ENCODE data around the gene RLF. TPM values are rescaled to one million over a fixed set of nuclear protein-coding genes. Genes with fewer than 3 reads are reported as not detected.

Gene RLF
- total and polyA plus RNA-seq, 10 of the 15 experiments (the other 5 are each of a cell fraction or from before 2014, with no cell fraction given), result 2.0 to 19.8 (median 8.7) TPM

- H2AFZ ChIP-seq (ENCODE audit: control insufficient read depth, low read depth, low read length), result no peak overlapping the region
- no TSS peak for BruUV-seq (replicated peaks)
- ChIA-PET POLR2A (no interaction called here), RAD21 (ENCODE audit: unreplicated experiment) (no interaction called here), SMC1A (ENCODE audit: uncharacterized antibody, unreplicated experiment) (interaction anchor here (0.8 to 1.6 kb wide), 3 partner anchors 17 to 61 kb away, joined by 3 to 4 read pairs (median 3); no protein-coding TSS in a partner anchor), CTCF (interaction anchor here (1.6 to 1.7 kb wide), 3 partner anchors 41 to 121 kb away, joined by 5 to 8 read pairs (median 6); no protein-coding TSS in a partner anchor)
- no peaks in the 10 kb centered on the region for H3K79me2 ChIP-seq (ENCODE audit: control insufficient read depth, insufficient read depth, low read length)
- DNase-seq (ENCODE audit: low read depth, low spot score) (no peak), FAIRE-seq (no peak), ATAC-seq (no peak)
- H3K36me3 ChIP-seq (ENCODE audit: control insufficient read depth in 2 of 2, insufficient read depth in 2 of 2, low read length in 1 of 2), result peaks cover 2 to 13% of the 10 kb centered on the region in 2 experiments
- H3K9ac ChIP-seq (ENCODE audit: control insufficient read depth, insufficient read depth, low read length), result no peak overlapping the region
- no peak for TF ChIP-seq HCFC1 (IDR thresholded peaks at IDR 0.05; ENCODE audit: low read length)
- no peak for TF ChIP-seq NRF1 (conservative IDR thresholded peaks at IDR 0.05; ENCODE audit: low read depth, low read length)
- TF ChIP-seq MYB (IDR thresholded peaks at IDR 0.05; ENCODE audit: borderline replicate concordance, low read depth, low read length), result no peak
- TF ChIP-seq POLR2AphosphoS5 (IDR thresholded peaks at IDR 0.05; ENCODE audit: low read length), result no peak
- TF ChIP-seq CBX5 (IDR thresholded peaks at IDR 0.05; ENCODE audit: low read depth), result no peak
- no peak for TF ChIP-seq HDGF (IDR thresholded peaks at IDR 0.05)
- no peak for TF ChIP-seq JUND (IDR thresholded peaks at IDR 0.05; ENCODE audit: low read depth, low read length)
- TF ChIP-seq STAT1 (conservative IDR thresholded peaks at IDR 0.05), result no peak
- TF ChIP-seq ZZZ3 (IDR thresholded peaks at IDR 0.05; ENCODE audit: control insufficient read depth, insufficient read length, low read depth), result no peak
- no peak for TF ChIP-seq YBX1 (IDR thresholded peaks at IDR 0.05)
- no peak for TF ChIP-seq ETV6 (conservative IDR thresholded peaks at IDR 0.05 in 1 of 2, IDR thresholded peaks at IDR 0.05 in 1 of 2; ENCODE audit: borderline replicate concordance in 1 of 2, low read depth in 1 of 2)
- no peak for TF ChIP-seq MTA2 (IDR thresholded peaks at IDR 0.05; ENCODE audit: low read depth)
- no peak for TF ChIP-seq NR2C1 (IDR thresholded peaks at IDR 0.05)
- TF ChIP-seq NFYB (IDR thresholded peaks at IDR 0.05; ENCODE audit: insufficient read depth, low read depth, low read length), result no peak
- no peak for TF ChIP-seq ZNF622 (IDR thresholded peaks at IDR 0.05)
- TF ChIP-seq SMARCA5 (IDR thresholded peaks at IDR 0.05), result no peak
- TF ChIP-seq WRNIP1 (IDR thresholded peaks at IDR 0.05; ENCODE audit: borderline replicate concordance, low read depth, low read length), result no peak
- no peak for TF ChIP-seq JUNB (IDR thresholded peaks at IDR 0.05)
- in situ Hi-C loops (cut with MboI) (no loop called here), intact Hi-C loops (cut with micrococcal nuclease; ENCODE audit: unreplicated experiment) (no loop called here)
- no peaks in the 10 kb centered on the region for H3K27me3 ChIP-seq (replicated peaks in 1 of 2; ENCODE audit: control insufficient read depth in 2 of 2, insufficient read depth in 2 of 2, low read length in 1 of 2)
- no peaks in the 10 kb centered on the region for H3K9me3 ChIP-seq (replicated peaks; ENCODE audit: control insufficient read depth, insufficient read depth, low read length)
- no peak overlapping the region for H3K27ac ChIP-seq (ENCODE audit: control insufficient read depth, insufficient read depth)
- H3K4me1 ChIP-seq (ENCODE audit: control insufficient read depth, insufficient read depth, low read length), result peaks cover 5% of the 10 kb centered on the region; the same call in 1 of the 2 replicates
- H3K4me2 ChIP-seq (ENCODE audit: control insufficient read depth, insufficient read depth), result no peak overlapping the region
- H3K4me3 ChIP-seq, result no peak overlapping the region
- WGBS (ENCODE audit: insufficient coverage, insufficient replicate concordance, low lambda C conversion rate, missing lambda C conversion rate), result 100% methylated on average over 2 of the region's 2 CpGs
- H4K20me1 ChIP-seq (ENCODE audit: control insufficient read depth, insufficient read depth), result no peaks in the 10 kb centered on the region
Measured at GRCh38 chr1:40274331-40274730, 113.1 kb downstream of the RLF start.

Data from GM12878 (cell line).